Astrocyte of the cerebellum (primary cell): ENCODE results near the gene LAMB4.

ENCODE experiments used
- DNase-seq: peaks from one replicate; pipeline ENCODE4 v3.0.0-alpha.2; 2011; ENCODE audit warnings: low read depth
- H3K4me3 ChIP-seq: 2 replicates; pipeline ENCODE4 v1.5.1; 2011; ENCODE audit warnings: mild to moderate bottlenecking, low read depth, low read length, moderate library complexity
- in situ Hi-C: cut with HindIII; loops from 2 replicates; pipeline ENCODE4 v1.10.0; 2017; ENCODE audit warnings: low sequenced_read_pairs
- TF ChIP-seq, protein P1 (sequence below): IDR thresholded peaks from 2 replicates; pipeline ENCODE4 v1.5.1; 2012; ENCODE audit warnings: low read length, low read depth, moderate library complexity, mild to moderate bottlenecking; ENCODE audit errors: missing control alignments

LAMB4 gene

DNA sequence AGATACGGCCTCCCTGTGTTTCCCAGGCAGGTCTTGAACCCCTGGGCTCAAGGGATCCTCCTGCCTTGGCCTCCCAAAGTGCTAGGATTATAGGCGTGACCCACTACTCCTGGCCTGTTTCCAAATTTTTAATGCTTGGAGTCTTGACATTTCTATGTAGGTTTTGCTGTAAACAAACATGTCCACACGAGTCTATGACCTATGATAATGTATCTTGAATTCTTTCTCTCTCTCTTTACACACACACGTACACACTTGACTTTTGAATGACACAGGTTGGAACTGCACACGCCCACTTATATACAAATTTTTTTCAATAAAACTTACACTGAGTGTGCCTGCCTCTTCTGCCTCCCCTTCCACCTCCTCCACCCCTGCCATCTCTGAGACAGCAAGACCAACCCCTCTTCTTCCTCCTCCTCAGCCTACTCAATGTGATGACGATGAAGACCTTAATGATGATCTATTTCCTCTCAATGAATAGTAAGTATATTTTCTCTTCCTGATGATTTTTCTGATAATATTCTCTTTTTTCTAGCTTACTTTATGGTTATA is 83.1 kb downstream of the LAMB4 start:
- in situ Hi-C loops: no loop called here
- TF ChIP-seq, protein P1, sequence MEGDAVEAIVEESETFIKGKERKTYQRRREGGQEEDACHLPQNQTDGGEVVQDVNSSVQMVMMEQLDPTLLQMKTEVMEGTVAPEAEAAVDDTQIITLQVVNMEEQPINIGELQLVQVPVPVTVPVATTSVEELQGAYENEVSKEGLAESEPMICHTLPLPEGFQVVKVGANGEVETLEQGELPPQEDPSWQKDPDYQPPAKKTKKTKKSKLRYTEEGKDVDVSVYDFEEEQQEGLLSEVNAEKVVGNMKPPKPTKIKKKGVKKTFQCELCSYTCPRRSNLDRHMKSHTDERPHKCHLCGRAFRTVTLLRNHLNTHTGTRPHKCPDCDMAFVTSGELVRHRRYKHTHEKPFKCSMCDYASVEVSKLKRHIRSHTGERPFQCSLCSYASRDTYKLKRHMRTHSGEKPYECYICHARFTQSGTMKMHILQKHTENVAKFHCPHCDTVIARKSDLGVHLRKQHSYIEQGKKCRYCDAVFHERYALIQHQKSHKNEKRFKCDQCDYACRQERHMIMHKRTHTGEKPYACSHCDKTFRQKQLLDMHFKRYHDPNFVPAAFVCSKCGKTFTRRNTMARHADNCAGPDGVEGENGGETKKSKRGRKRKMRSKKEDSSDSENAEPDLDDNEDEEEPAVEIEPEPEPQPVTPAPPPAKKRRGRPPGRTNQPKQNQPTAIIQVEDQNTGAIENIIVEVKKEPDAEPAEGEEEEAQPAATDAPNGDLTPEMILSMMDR: no peak
- no peak for DNase-seq
- H3K4me3 ChIP-seq: no peak overlapping the region

GRCh38 chr7:108045669-108046068 is 84.5 kb downstream of the LAMB4 start:
- TF ChIP-seq, protein P1: no peak
- DNase-seq: no peak
- in situ Hi-C loops: no loop called here
- no peak overlapping the region for H3K4me3 ChIP-seq

DNA sequence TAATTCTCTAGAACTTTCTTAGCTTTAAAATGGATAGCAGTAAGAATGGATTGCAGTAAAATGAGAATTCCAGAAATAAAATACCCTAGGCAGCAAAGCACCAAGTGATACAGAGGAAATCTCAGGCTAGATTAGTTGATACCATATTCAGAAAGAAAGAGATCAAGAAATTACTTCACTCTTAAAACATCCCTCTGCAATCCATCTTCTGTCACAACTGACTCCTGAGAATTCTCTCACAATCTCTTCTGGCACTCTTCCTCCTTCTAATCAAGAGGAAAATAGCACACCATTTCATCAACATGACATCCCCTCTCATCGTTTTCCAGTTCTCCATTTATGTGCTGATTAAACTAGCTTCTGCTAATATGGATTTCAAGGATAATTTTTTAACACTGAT is 85.0 kb downstream of the LAMB4 start:
- in situ Hi-C loops: no loop called here
- H3K4me3 ChIP-seq: no peak overlapping the region
- TF ChIP-seq, protein P1: no peak
- DNase-seq: peak; percentile 12

DNA sequence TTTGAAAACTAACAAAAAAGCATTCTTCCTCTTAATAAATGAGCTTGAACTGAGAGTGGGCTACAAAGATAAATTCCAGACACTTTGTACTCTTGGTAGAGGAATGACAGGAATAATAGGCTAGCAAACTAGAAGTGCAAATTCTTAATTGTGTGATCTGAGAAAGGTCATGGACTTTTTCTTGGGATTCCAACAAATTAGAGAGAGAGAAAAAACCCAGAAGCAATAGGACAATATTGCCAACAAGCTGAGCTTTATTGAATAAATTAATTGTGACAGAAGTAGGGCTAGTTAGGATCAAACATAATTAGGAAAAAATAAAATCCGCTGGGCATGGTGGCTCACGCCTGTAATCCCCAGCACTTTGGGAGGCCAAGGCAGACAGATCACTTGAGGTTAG is 85.8 kb downstream of the LAMB4 start:
- no peak overlapping the region for H3K4me3 ChIP-seq
- DNase-seq: no peak
- in situ Hi-C loops: no loop called here
- TF ChIP-seq, protein P1: no peak

DNA sequence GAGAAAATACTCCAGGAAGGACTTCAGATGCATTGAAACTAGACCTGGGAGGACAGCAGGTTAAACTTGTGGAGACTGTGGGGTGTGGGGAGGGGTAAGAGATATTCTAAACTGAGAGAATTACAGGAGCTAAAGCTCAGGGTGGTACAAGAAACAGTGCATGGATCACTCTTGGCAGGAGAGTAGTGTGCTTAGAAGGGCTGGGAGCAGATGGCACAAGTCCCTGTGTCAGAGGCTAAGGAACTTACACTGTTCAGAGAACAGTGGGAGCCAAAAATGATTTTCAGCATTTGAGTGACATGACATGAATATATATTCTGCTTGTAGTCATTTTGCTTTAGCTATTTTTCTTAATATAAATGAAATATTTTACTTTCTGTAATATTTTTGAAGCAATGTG is 91.2 kb downstream of the LAMB4 start:
- DNase-seq: no peak
- TF ChIP-seq, protein P1: no peak
- in situ Hi-C loops: no loop called here
- no peak overlapping the region for H3K4me3 ChIP-seq

DNA sequence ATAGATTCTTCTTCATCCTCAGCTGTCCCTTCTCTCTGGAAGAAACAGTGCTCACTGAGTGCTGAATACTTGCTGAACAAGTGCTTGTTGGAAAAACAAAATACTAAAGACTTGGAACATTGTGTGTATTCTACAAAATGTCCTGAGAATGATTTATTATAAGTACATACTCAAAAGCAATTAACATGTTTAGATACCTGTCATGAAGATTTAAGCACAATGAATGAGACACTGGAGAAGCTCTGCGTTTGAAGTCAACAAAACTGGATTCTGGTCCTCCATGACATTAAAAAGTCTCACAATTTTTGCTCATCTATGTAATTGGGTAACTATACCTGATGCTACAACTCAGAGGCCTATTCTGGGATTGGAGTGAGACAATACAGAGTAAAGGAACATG is 92.4 kb downstream of the LAMB4 start:
- TF ChIP-seq, protein P1: no peak
- no peak overlapping the region for H3K4me3 ChIP-seq
- in situ Hi-C loops: no loop called here
- DNase-seq: no peak

GRCh38 chr7:108037140-108037539 is 93.0 kb downstream of the LAMB4 start:
- H3K4me3 ChIP-seq: no peak overlapping the region
- DNase-seq: no peak
- TF ChIP-seq, protein P1: no peak
- in situ Hi-C loops: no loop called here
